Gastrocnemius medialis (tissue), 4 donors: Measurements from ENCODE around the gene RSBN1L. TPM values are rescaled to one million over a fixed set of nuclear protein-coding genes. Genes with fewer than 3 reads are reported as not detected.

ENCODE experiments used
- ATAC-seq, 2 donors: fragments of 150-250 bp; one replicate each; pipeline ENCODE4 v1.9.1; 2016
- DNase-seq, 2 donors: peaks; one replicate each; pipeline ENCODE4 v3.0.0-alpha.2; 2019
- H3K27ac ChIP-seq, 4 donors: fragments of 200-600 bp; sonication (generic); 1 replicate in 1 of 4; 2 replicates in 3 of 4; pipeline ENCODE4 v1.5.1; 2016 to 2018; ENCODE audit warnings: mild to moderate bottlenecking in 2 of 4, moderate library complexity in 1 of 4
- H3K27me3 ChIP-seq, 3 donors: fragments of 200-600 bp; sonication (generic) in 2 of 3; 1 replicate in 1 of 3; 2 replicates in 2 of 3; pipeline versions ENCODE4 v1.5.1 to v1.6.0; 2016 to 2019; ENCODE audit warnings: mild to moderate bottlenecking in 1 of 3, moderate library complexity in 1 of 3
- H3K36me3 ChIP-seq, 2 donors: fragments of 200-600 bp; sonication (generic) in 1 of 2; one replicate each; pipeline ENCODE4 v1.5.1; 2017 to 2018
- H3K4me1 ChIP-seq, 2 donors: fragments of 200-600 bp; sonication (generic) in 1 of 2; one replicate each; pipeline ENCODE4 v1.5.1; 2016 to 2017; ENCODE audit warnings: mild to moderate bottlenecking in 2 of 2
- H3K4me3 ChIP-seq, 4 donors: fragments of 200-600 bp; sonication (generic) in 3 of 4; 1 replicate in 1 of 4; 2 replicates in 3 of 4; pipeline ENCODE4 v1.5.1; 2016 to 2019; ENCODE audit warnings: mild to moderate bottlenecking in 2 of 4
- H3K9me3 ChIP-seq, 3 donors: fragments of 200-600 bp; sonication (generic) in 2 of 3; 1 replicate in 1 of 3; 2 replicates in 2 of 3; pipeline ENCODE4 v1.5.1; 2016 to 2019
- POLR2A ChIP-seq, 2 donors: fragments of 450-650 bp; IDR thresholded peaks; one replicate each; pipeline ENCODE4 v1.6.1; 2017; ENCODE audit warnings: antibody characterized with exemption in 2 of 2, mild to moderate bottlenecking in 2 of 2, moderate library complexity in 2 of 2
- in situ Hi-C, 4 donors: fragments of 200-750 bp; cut with MboI; loops; one replicate each; pipeline versions ENCODE4 v1.15.0 to v1.8.0; 2017; ENCODE audit warnings: low sequenced_read_pairs in 4 of 4
- intact Hi-C: fragments of 100-400 bp; cut with DNase I; formaldehyde crosslinking; loops from one replicate; pipeline ENCODE4 v1.15.1; 2023; ENCODE audit warnings: low total_unique reads
- total RNA-seq, 4 donors: library from RNA; depleted of rRNA; stranded (reverse); fragments of >200 nt; gene quantifications; one replicate each; pipeline versions ENCODE4 v1.1.0 to v1.2.3, GENCODE V29; 2016
- TF ChIP-seq, protein P1 (sequence below), 5 experiments: fragments of 450-650 bp in 3 of 5; fragments of 200-600 bp in 2 of 5; sonication (generic) in 2 of 5; IDR thresholded peaks in 4 of 5; conservative IDR thresholded peaks in 1 of 5; 1 replicate in 4 of 5; 2 replicates in 1 of 5; pipeline ENCODE4 v1.5.1; 2016 to 2019; ENCODE audit warnings: antibody characterized with exemption in 5 of 5, mild to moderate bottlenecking in 3 of 5, moderate library complexity in 3 of 5

The RSBN1L gene
- total RNA-seq, 4 donors from 2014 or later = 5.1 to 11.7 (median 8.7) TPM

DNA sequence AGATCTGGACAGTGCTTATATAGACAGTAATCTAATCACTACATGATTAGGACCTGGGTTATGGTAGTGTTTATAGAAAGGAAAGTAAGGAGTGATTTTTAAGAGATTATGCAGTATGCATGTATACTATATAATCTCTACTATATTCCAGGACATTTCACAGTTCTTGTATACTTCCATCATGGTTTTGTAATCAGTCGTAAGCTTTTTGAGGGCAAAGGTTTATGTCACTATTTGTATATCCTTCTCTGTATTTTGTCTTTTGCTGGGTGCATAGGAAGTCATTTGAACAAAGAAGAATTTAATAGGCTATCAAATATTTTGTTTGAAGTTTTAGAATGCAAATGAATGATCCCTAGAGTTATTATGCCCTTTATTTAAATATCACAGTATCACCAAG lies 39.2 kb downstream of the RSBN1L start:
- no peak for ATAC-seq
- intact Hi-C loops (no loop called here), in situ Hi-C loops (no loop called here)
- H3K4me3 ChIP-seq = no peak overlapping the region
- H3K27ac ChIP-seq = no peak overlapping the region
- H3K4me1 ChIP-seq = peaks cover 23 to 42% of the 10 kb centered on the region in 2 donors
- no peaks in the 10 kb centered on the region for H3K27me3 ChIP-seq
- no peaks in the 10 kb centered on the region for H3K36me3 ChIP-seq
- H3K9me3 ChIP-seq = no peaks in the 10 kb centered on the region
- TF ChIP-seq, protein P1, sequence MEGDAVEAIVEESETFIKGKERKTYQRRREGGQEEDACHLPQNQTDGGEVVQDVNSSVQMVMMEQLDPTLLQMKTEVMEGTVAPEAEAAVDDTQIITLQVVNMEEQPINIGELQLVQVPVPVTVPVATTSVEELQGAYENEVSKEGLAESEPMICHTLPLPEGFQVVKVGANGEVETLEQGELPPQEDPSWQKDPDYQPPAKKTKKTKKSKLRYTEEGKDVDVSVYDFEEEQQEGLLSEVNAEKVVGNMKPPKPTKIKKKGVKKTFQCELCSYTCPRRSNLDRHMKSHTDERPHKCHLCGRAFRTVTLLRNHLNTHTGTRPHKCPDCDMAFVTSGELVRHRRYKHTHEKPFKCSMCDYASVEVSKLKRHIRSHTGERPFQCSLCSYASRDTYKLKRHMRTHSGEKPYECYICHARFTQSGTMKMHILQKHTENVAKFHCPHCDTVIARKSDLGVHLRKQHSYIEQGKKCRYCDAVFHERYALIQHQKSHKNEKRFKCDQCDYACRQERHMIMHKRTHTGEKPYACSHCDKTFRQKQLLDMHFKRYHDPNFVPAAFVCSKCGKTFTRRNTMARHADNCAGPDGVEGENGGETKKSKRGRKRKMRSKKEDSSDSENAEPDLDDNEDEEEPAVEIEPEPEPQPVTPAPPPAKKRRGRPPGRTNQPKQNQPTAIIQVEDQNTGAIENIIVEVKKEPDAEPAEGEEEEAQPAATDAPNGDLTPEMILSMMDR (IDR thresholded peaks at IDR 0.05 in 4 of 5, conservative IDR thresholded peaks at IDR 0.05 in 1 of 5) = no peak
- no peak for TF ChIP-seq POLR2A (IDR thresholded peaks at IDR 0.05)
- no peak for DNase-seq

DNA sequence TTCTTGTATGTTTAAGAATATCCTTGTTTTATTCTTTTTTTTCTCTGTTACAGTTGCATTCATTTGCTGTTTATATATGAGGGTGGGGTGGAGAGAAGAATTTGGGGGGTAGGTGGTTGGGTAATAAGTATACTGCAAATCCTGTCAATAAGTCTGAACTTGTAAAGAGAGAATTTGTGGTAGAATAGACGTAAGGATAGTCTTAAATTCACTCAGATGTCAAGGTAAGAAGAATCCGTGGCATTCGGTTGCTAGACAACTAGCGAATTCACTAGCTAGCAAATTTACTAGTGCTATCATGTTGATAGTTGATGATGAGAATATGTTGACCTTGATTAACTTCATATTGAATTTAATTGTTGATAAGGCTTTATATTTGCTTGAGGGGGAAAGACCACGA lies 40.7 kb downstream of the RSBN1L start:
- in situ Hi-C loops = no loop called here

DNA sequence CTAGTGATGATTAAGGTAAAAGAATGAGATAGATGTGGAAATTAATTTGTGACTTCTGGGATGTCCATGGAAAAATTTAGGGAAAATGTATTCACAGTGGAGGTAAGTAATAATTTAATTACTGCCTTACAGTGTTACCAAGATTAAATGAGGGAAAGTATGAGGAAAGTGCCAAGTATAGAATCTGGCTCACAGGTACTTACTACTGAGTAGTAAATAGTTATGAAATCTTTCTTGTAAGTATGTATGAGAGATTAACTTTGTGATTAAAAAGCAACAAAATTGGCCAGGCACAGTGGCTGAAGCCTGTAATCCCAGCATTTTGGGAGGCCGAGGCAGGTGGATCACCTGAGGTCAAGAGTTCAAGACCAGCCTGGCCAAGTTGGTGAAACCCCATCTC lies 42.1 kb downstream of the RSBN1L start:
- no peak for TF ChIP-seq POLR2A (IDR thresholded peaks at IDR 0.05)
- TF ChIP-seq, protein P1 (IDR thresholded peaks at IDR 0.05 in 4 of 5, conservative IDR thresholded peaks at IDR 0.05 in 1 of 5) = no peak
- in situ Hi-C loops = no loop called here

More for the DNA sequence above, 40.7 kb downstream of the RSBN1L start:
- Histone ChIP-seq H3K4me1 (peaks cover 12 to 27% of the 10 kb centered on the region in 2 donors), H3K27ac (no peak overlapping the region), H3K4me3 (no peak overlapping the region), H3K36me3 (no peaks in the 10 kb centered on the region), H3K27me3 (no peaks in the 10 kb centered on the region), H3K9me3 (no peaks in the 10 kb centered on the region)
- ATAC-seq (no peak), DNase-seq (no peak)
- intact Hi-C loops = no loop called here
- no peak for TF ChIP-seq POLR2A (IDR thresholded peaks at IDR 0.05)
- TF ChIP-seq, protein P1 (IDR thresholded peaks at IDR 0.05 in 4 of 5, conservative IDR thresholded peaks at IDR 0.05 in 1 of 5) = no peak

DNA sequence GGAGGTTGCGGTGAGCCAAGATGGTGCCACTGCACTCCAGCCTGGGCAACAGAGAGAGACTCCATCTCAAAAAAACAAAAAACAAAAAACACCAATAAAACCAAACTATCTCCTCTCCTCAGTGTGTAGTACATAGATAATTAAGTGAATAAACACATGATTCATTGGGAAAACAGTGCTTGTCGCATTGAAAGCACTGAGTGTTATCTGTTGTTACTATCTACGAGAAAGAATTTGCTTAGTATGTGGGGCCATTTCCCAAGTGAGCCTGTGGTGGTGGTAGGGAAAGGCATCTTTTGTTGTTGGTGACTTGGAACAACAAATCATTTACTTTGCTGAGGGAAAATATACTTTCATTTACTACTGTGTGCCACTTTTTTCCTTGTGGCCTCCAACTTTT lies 42.6 kb downstream of the RSBN1L start:
- Histone ChIP-seq H3K36me3 (no peaks in the 10 kb centered on the region), H3K4me3 (no peak overlapping the region), H3K27me3 (no peaks in the 10 kb centered on the region), H3K9me3 (no peaks in the 10 kb centered on the region), H3K4me1 (peaks cover 11 to 27% of the 10 kb centered on the region in 2 donors), H3K27ac (peak overlapping the region in 1 of 4 donors; percentile 33)
- DNase-seq = no peak
- in situ Hi-C loops (no loop called here), intact Hi-C loops (no loop called here)
- no peak for ATAC-seq
- TF ChIP-seq, protein P1 (IDR thresholded peaks at IDR 0.05 in 4 of 5, conservative IDR thresholded peaks at IDR 0.05 in 1 of 5) = no peak
- no peak for TF ChIP-seq POLR2A (IDR thresholded peaks at IDR 0.05)

More for the DNA sequence above, 42.1 kb downstream of the RSBN1L start:
- Histone ChIP-seq H3K9me3 (no peaks in the 10 kb centered on the region), H3K36me3 (no peaks in the 10 kb centered on the region), H3K4me1 (peaks cover 12 to 27% of the 10 kb centered on the region in 2 donors), H3K4me3 (no peak overlapping the region), H3K27ac (no peak overlapping the region), H3K27me3 (no peaks in the 10 kb centered on the region)
- intact Hi-C loops = no loop called here
- no peak for ATAC-seq
- no peak for DNase-seq

DNA sequence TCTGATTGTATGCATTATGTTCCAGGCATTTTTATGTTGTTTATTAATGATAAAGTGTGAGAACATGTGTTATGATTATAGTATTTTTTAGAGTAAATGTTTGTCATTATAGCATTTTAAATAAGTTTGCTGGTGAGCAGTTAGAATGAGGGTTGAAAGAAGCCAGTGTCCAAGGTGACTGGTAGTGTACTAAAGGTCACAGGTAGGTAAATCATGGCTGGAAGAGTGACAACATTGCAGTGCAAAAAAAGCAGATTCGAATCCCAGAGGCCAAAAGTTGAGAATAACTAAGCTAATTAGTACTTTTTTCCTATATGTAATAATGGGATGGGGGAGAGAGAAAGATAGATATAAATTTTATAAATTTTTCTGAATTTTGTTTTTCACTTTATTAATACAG lies 44.0 kb downstream of the RSBN1L start:
- Histone ChIP-seq H3K27ac (peak overlapping the region in 1 of 4 donors; percentile 35), H3K9me3 (no peaks in the 10 kb centered on the region), H3K4me3 (no peak overlapping the region), H3K4me1 (peaks cover 3 to 17% of the 10 kb centered on the region in 2 donors), H3K27me3 (no peaks in the 10 kb centered on the region), H3K36me3 (no peaks in the 10 kb centered on the region)
- no peak for DNase-seq
- in situ Hi-C loops (no loop called here), intact Hi-C loops (no loop called here)
- TF ChIP-seq, protein P1 (IDR thresholded peaks at IDR 0.05 in 4 of 5, conservative IDR thresholded peaks at IDR 0.05 in 1 of 5) = no peak
- TF ChIP-seq POLR2A (IDR thresholded peaks at IDR 0.05) = no peak
- no peak for ATAC-seq
